Gastrocnemius medialis (tissue), 4 donors: Measurements from ENCODE around the gene PPP1R7.

ENCODE experiments used
- POLR2A ChIP-seq, 2 donors: fragments of 450-650 bp; IDR thresholded peaks; one replicate each; pipeline ENCODE4 v1.6.1; 2017; ENCODE audit warnings: antibody characterized with exemption in 2 of 2, mild to moderate bottlenecking in 2 of 2, moderate library complexity in 2 of 2
- TF ChIP-seq, protein P1 (sequence below), 5 experiments: fragments of 450-650 bp in 3 of 5; fragments of 200-600 bp in 2 of 5; sonication (generic) in 2 of 5; IDR thresholded peaks in 4 of 5; conservative IDR thresholded peaks in 1 of 5; 1 replicate in 4 of 5; 2 replicates in 1 of 5; pipeline ENCODE4 v1.5.1; 2016 to 2019; ENCODE audit warnings: antibody characterized with exemption in 5 of 5, mild to moderate bottlenecking in 3 of 5, moderate library complexity in 3 of 5

DNA sequence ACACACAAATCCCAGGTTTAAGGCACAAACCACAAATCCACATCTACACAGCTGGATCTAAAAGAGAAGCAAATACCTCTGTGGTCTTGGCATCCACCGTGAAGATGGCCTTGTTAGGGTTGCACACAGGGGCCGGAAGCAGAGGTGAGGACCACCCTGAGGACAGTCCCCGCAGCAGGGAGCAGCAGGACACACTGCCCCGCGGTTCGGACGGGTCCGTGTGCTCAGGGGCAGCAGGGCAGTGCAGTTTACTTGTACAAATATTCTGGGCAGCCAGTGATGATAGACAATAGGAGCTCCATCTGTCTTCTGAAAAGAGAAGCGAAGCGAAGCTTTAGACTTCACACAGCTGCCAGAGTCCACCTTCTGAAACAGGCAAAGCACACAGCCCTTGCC, 9.8 kb upstream of the PPP1R7 start:
- no peak for TF ChIP-seq POLR2A (IDR thresholded peaks at IDR 0.05)
- TF ChIP-seq, protein P1, sequence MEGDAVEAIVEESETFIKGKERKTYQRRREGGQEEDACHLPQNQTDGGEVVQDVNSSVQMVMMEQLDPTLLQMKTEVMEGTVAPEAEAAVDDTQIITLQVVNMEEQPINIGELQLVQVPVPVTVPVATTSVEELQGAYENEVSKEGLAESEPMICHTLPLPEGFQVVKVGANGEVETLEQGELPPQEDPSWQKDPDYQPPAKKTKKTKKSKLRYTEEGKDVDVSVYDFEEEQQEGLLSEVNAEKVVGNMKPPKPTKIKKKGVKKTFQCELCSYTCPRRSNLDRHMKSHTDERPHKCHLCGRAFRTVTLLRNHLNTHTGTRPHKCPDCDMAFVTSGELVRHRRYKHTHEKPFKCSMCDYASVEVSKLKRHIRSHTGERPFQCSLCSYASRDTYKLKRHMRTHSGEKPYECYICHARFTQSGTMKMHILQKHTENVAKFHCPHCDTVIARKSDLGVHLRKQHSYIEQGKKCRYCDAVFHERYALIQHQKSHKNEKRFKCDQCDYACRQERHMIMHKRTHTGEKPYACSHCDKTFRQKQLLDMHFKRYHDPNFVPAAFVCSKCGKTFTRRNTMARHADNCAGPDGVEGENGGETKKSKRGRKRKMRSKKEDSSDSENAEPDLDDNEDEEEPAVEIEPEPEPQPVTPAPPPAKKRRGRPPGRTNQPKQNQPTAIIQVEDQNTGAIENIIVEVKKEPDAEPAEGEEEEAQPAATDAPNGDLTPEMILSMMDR (IDR thresholded peaks at IDR 0.05 in 4 of 5, conservative IDR thresholded peaks at IDR 0.05 in 1 of 5): no peak
